Left lung (tissue), 10 donors: ENCODE results near the gene TCERG1L. TPM values are rescaled to one million over a fixed set of nuclear protein-coding genes. Genes with fewer than 3 reads are reported as not detected.

Experiments used
- ATAC-seq: fragments of 200-7000 bp; cut with Tn5 transposase; one replicate; pipeline ENCODE4 v1.9.1; 2020; ENCODE audit warnings: moderate library complexity
- DNase-seq, 4 donors: peaks; one replicate each; pipeline ENCODE4 v3.0.0-alpha.2; 2013 to 2020
- H3K27ac ChIP-seq, 2 donors: fragments of 200-600 bp; sonication (generic) in 1 of 2; one replicate each; pipeline versions ENCODE4 v1.5.0 to v1.8.0; 2020 to 2021
- H3K27me3 ChIP-seq, 2 donors: fragments of 200-600 bp; sonication (generic) in 1 of 2; one replicate each; pipeline versions ENCODE4 v1.5.0 to v1.8.0; 2020 to 2021
- H3K36me3 ChIP-seq, 2 donors: fragments of 200-600 bp; sonication (generic) in 1 of 2; one replicate each; pipeline versions ENCODE4 v1.5.0 to v1.8.0; 2020 to 2021
- H3K4me1 ChIP-seq, 2 donors: fragments of 200-600 bp; one replicate each; pipeline ENCODE4 v1.8.0; 2021
- H3K4me3 ChIP-seq, 2 donors: fragments of 200-600 bp; sonication (generic) in 1 of 2; one replicate each; pipeline versions ENCODE4 v1.5.0 to v1.8.0; 2020 to 2021; ENCODE audit warnings: mild to moderate bottlenecking in 1 of 2
- H3K9me3 ChIP-seq, 2 donors: fragments of 200-600 bp; sonication (generic) in 1 of 2; one replicate each; pipeline versions ENCODE4 v1.5.0 to v1.8.0; 2020 to 2021
- intact Hi-C, 2 donors: fragments of 100-400 bp; cut with DNase I; formaldehyde crosslinking; loops; one replicate each; pipeline versions ENCODE4 v1.11.2 to v1.14.2; 2022
- polyA plus RNA-seq, 6 donors: library from polyadenylated mRNA; unstranded; fragments of 120-200 nt; gene quantifications; one replicate each; pipeline ENCODE4 v1.2.1, GENCODE V29; 2013; ENCODE audit not compliant: insufficient read length in 6 of 6
- total RNA-seq, 2 donors: library from RNA; stranded (reverse); fragmentation: NEBNext Ultra II Directional; extraction: Animal tissue kit (Norgen Biotek cat#: 25700); gene quantifications; one replicate each; pipeline ENCODE4 v1.2.1, GENCODE V29; 2021
- TF ChIP-seq, protein P1 (sequence below), 2 donors: fragments of 200-600 bp; sonication (generic) in 1 of 2; IDR thresholded peaks; one replicate each; pipeline versions ENCODE4 v1.5.0 to v1.8.0; 2021; ENCODE audit warnings: antibody characterized with exemption in 2 of 2
- donor health status: DM: no; HTN: yes; CAD: no.
- donor health status: DM: no; HTN: no; CAD: no.

TCERG1L gene
- total and polyA plus RNA-seq, 8 donors, result 0.35 to 0.72 (median 0.48) TPM; not detected in 2

DNA sequence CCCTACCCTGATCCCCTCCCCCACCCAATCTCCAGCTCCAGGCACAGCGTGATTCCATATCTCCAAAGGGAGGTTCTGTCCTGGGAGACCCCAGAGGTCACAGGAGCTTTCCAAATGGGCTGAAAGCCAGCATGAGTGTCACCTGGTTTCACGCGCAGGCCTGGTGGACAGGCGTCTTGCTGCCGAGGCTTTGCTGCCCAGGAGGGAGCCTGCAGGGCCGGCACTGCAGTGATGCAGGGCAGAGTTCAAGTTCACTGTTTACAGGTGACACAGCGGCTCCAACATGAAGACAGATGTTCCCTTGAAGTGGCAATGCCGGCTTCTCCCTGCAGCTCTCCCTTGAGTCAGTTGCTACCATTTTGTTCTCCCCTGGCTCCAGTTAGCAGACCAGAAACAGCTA is 104.3 kb downstream of the TCERG1L start:
- DNase-seq, result peak in 1 of 4 donors; percentile 31
- Histone ChIP-seq H3K36me3 (no peaks in the 10 kb centered on the region), H3K27me3 (peaks cover 0 to 4% of the 10 kb centered on the region in 2 donors), H3K4me3 (no peak overlapping the region), H3K9me3 (no peaks in the 10 kb centered on the region), H3K27ac (no peak overlapping the region), H3K4me1 (no peaks in the 10 kb centered on the region)
- TF ChIP-seq, protein P1, sequence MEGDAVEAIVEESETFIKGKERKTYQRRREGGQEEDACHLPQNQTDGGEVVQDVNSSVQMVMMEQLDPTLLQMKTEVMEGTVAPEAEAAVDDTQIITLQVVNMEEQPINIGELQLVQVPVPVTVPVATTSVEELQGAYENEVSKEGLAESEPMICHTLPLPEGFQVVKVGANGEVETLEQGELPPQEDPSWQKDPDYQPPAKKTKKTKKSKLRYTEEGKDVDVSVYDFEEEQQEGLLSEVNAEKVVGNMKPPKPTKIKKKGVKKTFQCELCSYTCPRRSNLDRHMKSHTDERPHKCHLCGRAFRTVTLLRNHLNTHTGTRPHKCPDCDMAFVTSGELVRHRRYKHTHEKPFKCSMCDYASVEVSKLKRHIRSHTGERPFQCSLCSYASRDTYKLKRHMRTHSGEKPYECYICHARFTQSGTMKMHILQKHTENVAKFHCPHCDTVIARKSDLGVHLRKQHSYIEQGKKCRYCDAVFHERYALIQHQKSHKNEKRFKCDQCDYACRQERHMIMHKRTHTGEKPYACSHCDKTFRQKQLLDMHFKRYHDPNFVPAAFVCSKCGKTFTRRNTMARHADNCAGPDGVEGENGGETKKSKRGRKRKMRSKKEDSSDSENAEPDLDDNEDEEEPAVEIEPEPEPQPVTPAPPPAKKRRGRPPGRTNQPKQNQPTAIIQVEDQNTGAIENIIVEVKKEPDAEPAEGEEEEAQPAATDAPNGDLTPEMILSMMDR (IDR thresholded peaks at IDR 0.05), result no peak
- ATAC-seq, result no peak
- intact Hi-C loops, result no loop called here

DNA sequence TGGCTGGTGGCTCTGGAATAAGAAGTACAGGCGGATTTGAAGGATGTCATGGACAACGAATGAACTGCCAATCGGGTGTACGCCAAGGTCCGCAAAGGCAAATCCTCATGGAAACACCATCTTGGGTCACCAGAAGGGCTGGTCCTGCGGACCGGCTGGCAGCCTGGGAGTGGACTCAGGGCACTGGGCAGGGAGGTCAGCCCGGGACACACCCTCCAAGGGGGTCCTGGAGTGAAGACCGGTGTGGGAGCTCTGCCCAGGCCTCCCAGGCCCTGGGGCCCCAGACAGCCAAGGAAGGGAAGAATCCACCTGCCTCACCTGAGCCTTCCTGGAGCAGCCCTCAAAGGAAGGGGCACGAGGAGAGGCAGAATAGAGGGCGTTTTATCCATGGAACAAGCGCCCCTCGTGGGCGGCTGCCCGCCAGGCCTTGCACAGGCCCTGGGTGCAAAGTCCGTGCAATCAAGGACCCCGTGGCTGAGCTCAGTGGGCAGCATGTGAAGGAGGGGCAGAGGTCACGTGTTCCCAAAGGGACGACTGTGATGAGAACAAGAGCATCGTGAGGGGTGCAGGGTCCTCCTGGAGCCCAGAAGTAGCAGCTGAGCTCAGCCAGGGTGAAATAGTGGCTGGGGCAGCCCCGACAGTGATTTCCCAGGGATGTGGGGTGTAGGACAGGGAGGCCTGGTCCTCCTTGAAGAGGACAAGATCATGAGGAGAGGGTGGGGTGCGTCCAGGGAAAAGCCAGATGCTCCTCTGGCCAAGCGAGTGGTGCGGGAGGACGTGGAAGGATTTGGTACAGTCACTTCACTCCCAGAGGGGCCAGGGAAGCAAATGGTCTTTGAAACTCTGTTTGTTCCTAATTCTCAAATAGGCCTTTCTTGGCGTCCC is 105.2 kb downstream of the TCERG1L start:
- Histone ChIP-seq H3K4me3 (no peak overlapping the region), H3K27me3 (peaks cover 0 to 4% of the 10 kb centered on the region in 2 donors), H3K27ac (no peak overlapping the region), H3K4me1 (no peaks in the 10 kb centered on the region), H3K36me3 (no peaks in the 10 kb centered on the region), H3K9me3 (no peaks in the 10 kb centered on the region)
- TF ChIP-seq, protein P1 (IDR thresholded peaks at IDR 0.05), result no peak
- intact Hi-C loops, result no loop called here
- no peak for ATAC-seq
- DNase-seq, result peak in 2 of 4 donors; percentile 10 to 59

DNA sequence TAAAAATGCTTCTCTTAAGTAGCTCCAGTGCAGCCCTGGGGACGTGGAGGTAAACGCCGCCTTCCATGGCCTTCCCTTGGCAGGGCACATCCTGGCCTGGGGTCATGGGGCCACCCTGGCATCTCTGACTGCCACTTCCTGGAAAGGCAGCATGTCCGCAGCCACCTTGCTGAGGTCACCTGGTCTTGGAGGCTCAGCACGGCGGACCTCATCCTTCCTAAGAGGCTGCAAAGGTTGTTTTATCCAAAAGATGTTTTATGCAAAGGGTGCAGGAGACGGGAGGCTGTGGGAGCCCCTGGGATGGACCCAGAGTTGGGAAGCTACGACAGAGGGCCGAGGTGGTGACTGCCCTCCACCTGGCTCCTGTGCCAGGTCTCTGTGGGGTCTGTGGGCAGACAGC is 106.0 kb downstream of the TCERG1L start:
- no peaks in the 10 kb centered on the region for H3K4me1 ChIP-seq
- H3K4me3 ChIP-seq, result no peak overlapping the region
- TF ChIP-seq, protein P1 (IDR thresholded peaks at IDR 0.05), result no peak
- no peaks in the 10 kb centered on the region for H3K36me3 ChIP-seq
- intact Hi-C loops, result no loop called here
- H3K27ac ChIP-seq, result no peak overlapping the region
- no peak for ATAC-seq
- no peaks in the 10 kb centered on the region for H3K9me3 ChIP-seq
- DNase-seq, result peak in 1 of 4 donors; percentile 49
- peaks cover 0 to 4% of the 10 kb centered on the region in 2 donors for H3K27me3 ChIP-seq

DNA sequence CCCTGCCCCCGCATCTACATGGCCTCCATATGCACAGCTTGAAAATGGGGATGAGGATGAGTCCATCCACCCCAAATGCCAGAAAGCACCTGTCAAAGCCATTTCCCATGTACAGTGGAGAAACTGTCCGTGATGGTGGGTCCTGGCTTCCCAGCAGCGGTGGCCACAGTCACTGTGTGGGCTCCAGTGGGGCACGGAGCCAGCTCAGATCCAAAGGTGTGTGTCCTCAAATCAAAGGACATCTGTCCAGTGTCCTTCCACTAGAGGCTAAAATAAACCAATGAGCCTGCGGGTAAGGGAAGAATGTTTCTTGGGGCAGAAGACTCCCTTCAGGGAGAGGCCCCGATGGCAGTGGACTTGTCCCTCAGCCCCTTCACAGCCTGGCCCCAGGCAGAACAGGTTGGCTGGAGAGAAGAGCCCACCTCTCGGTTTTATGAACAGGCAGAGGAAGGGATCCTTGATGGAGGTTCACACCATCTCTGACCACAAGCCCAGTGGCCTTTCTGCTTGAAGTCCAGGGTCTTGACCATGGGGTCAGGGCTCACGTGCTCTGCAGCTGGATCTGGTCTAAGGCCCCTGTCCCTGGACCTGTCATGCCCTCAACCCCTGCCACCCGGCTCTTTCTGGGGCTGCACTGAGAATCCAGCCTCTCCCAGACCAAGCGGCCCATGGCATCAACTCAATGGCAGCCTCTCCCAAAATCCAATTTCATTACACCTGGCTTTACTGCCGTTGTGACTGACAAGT is 106.9 kb downstream of the TCERG1L start:
- TF ChIP-seq, protein P1 (IDR thresholded peaks at IDR 0.05), result no peak
- intact Hi-C loops, result no loop called here
- Histone ChIP-seq H3K4me1 (no peaks in the 10 kb centered on the region), H3K27me3 (peaks cover 0 to 8% of the 10 kb centered on the region in 2 donors), H3K27ac (no peak overlapping the region), H3K9me3 (no peaks in the 10 kb centered on the region), H3K36me3 (no peaks in the 10 kb centered on the region), H3K4me3 (no peak overlapping the region)
- ATAC-seq (no peak), DNase-seq (peak in 2 of 4 donors; percentile 12 to 50)
